HEK293 (cell line): ENCODE measurements around the gene VCPKMT.

Experiments used
- MYNN ChIP-seq: fragments of 450-650 bp; formaldehyde crosslinking; IDR thresholded peaks from 2 replicates; pipeline ENCODE4 v1.5.1; 2016; ENCODE audit warnings: missing biosample characterization, missing genetic modification characterization, borderline replicate concordance
- MZF1 ChIP-seq: fragments of 450-650 bp; formaldehyde crosslinking; IDR thresholded peaks from 2 replicates; pipeline ENCODE4 v1.5.1; 2017; ENCODE audit warnings: missing biosample characterization, missing genetic modification characterization, borderline replicate concordance
- SP2 ChIP-seq: fragments of 450-650 bp; formaldehyde crosslinking; IDR thresholded peaks from 2 replicates; pipeline ENCODE4 v1.5.1; 2016; ENCODE audit warnings: missing biosample characterization, missing genetic modification characterization
- ZNF521 ChIP-seq: fragments of 450-650 bp; formaldehyde crosslinking; IDR thresholded peaks from 2 replicates; pipeline ENCODE4 v1.5.1; 2017; ENCODE audit warnings: missing biosample characterization, mild to moderate bottlenecking, missing genetic modification characterization
- ZNF529 ChIP-seq: fragments of 450-650 bp; formaldehyde crosslinking; IDR thresholded peaks from 2 replicates; pipeline ENCODE4 v1.5.1; 2017; ENCODE audit warnings: missing genetic modification characterization, missing biosample characterization; ENCODE audit not compliant: insufficient replicate concordance
- ZNF549 ChIP-seq: fragments of 450-650 bp; IDR thresholded peaks from 2 replicates; pipeline ENCODE4 v1.5.1; 2018; ENCODE audit warnings: missing biosample characterization, missing genetic modification characterization, mild to moderate bottlenecking, inconsistent platforms, moderate library complexity
- ZNF621 ChIP-seq: fragments of 450-650 bp; formaldehyde crosslinking; IDR thresholded peaks from 2 replicates; pipeline ENCODE4 v1.5.1; 2017; ENCODE audit warnings: missing biosample characterization, missing genetic modification characterization
- ZNF830 ChIP-seq: fragments of 450-650 bp; IDR thresholded peaks from 2 replicates; pipeline ENCODE4 v1.5.0; 2018; ENCODE audit warnings: missing biosample characterization, missing genetic modification characterization, low read depth, mild to moderate bottlenecking, moderate library complexity
- TF ChIP-seq, protein P1 (sequence below): fragments of 450-650 bp; formaldehyde crosslinking; IDR thresholded peaks from 2 replicates; pipeline ENCODE4 v1.5.1; 2016; ENCODE audit warnings: missing biosample characterization, missing genetic modification characterization
- TF ChIP-seq, protein P2 (sequence below): fragments of 450-650 bp; formaldehyde crosslinking; IDR thresholded peaks from 2 replicates; pipeline ENCODE4 v1.5.1; 2016; ENCODE audit warnings: missing biosample characterization, missing genetic modification characterization
- TF ChIP-seq, protein P3 (sequence below): fragments of 450-650 bp; formaldehyde crosslinking; conservative IDR thresholded peaks from 2 replicates; pipeline ENCODE4 v1.5.1; 2016; ENCODE audit warnings: low read depth, missing biosample characterization, missing genetic modification characterization
- TF ChIP-seq, protein P4 (sequence below): fragments of 450-650 bp; formaldehyde crosslinking; IDR thresholded peaks from 2 replicates; pipeline ENCODE4 v1.5.1; 2016; ENCODE audit warnings: missing biosample characterization, missing genetic modification characterization, borderline replicate concordance
- TF ChIP-seq, protein P5 (sequence below): fragments of 450-650 bp; IDR thresholded peaks from 2 replicates; pipeline ENCODE4 v1.5.1; 2018; ENCODE audit warnings: missing biosample characterization, missing genetic modification characterization

DNA sequence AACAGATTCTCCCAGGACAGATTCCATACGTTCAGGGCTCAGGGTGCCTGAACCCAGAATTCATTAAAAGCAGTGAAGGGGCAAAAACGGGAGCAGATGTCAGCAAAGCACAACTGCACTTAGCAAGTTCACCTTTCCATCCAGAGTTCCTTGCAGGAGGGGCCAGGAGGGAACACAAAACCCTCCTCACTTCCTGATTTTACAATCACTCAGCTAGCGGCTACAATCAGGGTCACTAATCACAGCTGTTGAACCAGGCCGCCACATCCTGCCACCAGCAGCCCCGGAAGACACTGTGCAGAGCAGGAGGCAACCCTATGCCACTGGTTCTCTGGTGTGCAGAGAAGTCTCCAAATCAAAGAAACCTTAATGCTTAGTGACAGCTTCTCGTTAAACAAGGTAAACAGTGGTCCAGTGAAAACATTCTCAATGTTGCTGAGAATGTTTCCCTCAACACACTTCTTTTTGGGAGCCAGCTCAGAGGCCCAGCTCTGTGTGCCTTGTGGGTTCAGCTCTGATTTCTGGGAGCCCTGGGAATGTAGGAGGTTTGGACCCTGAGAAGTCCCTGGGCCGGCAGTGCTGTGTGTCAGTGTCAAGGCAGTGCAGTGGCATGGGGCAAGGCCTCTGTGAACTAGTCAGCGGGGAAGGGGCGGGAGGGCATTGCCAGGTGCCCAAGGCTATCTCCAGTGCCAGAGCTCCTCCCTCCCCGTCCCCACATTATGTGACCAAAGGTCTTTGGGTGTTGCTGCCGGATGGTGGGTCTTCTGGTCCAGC is 54.5 kb downstream of the VCPKMT start:
- TF ChIP-seq SP2 (tag by site-specific recombination) (no peak), ZNF830 (no peak), MZF1 (no peak), ZNF549 (no peak), ZNF529 (tag by site-specific recombination) (no peak), ZNF521 (no peak), ZNF621 (no peak), MYNN (no peak)
- TF ChIP-seq, protein P1, sequence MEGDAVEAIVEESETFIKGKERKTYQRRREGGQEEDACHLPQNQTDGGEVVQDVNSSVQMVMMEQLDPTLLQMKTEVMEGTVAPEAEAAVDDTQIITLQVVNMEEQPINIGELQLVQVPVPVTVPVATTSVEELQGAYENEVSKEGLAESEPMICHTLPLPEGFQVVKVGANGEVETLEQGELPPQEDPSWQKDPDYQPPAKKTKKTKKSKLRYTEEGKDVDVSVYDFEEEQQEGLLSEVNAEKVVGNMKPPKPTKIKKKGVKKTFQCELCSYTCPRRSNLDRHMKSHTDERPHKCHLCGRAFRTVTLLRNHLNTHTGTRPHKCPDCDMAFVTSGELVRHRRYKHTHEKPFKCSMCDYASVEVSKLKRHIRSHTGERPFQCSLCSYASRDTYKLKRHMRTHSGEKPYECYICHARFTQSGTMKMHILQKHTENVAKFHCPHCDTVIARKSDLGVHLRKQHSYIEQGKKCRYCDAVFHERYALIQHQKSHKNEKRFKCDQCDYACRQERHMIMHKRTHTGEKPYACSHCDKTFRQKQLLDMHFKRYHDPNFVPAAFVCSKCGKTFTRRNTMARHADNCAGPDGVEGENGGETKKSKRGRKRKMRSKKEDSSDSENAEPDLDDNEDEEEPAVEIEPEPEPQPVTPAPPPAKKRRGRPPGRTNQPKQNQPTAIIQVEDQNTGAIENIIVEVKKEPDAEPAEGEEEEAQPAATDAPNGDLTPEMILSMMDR (tag by site-specific recombination), result no peak
- TF ChIP-seq, protein P2, sequence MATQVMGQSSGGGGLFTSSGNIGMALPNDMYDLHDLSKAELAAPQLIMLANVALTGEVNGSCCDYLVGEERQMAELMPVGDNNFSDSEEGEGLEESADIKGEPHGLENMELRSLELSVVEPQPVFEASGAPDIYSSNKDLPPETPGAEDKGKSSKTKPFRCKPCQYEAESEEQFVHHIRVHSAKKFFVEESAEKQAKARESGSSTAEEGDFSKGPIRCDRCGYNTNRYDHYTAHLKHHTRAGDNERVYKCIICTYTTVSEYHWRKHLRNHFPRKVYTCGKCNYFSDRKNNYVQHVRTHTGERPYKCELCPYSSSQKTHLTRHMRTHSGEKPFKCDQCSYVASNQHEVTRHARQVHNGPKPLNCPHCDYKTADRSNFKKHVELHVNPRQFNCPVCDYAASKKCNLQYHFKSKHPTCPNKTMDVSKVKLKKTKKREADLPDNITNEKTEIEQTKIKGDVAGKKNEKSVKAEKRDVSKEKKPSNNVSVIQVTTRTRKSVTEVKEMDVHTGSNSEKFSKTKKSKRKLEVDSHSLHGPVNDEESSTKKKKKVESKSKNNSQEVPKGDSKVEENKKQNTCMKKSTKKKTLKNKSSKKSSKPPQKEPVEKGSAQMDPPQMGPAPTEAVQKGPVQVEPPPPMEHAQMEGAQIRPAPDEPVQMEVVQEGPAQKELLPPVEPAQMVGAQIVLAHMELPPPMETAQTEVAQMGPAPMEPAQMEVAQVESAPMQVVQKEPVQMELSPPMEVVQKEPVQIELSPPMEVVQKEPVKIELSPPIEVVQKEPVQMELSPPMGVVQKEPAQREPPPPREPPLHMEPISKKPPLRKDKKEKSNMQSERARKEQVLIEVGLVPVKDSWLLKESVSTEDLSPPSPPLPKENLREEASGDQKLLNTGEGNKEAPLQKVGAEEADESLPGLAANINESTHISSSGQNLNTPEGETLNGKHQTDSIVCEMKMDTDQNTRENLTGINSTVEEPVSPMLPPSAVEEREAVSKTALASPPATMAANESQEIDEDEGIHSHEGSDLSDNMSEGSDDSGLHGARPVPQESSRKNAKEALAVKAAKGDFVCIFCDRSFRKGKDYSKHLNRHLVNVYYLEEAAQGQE (tag by site-specific recombination), result no peak
- TF ChIP-seq, protein P3, sequence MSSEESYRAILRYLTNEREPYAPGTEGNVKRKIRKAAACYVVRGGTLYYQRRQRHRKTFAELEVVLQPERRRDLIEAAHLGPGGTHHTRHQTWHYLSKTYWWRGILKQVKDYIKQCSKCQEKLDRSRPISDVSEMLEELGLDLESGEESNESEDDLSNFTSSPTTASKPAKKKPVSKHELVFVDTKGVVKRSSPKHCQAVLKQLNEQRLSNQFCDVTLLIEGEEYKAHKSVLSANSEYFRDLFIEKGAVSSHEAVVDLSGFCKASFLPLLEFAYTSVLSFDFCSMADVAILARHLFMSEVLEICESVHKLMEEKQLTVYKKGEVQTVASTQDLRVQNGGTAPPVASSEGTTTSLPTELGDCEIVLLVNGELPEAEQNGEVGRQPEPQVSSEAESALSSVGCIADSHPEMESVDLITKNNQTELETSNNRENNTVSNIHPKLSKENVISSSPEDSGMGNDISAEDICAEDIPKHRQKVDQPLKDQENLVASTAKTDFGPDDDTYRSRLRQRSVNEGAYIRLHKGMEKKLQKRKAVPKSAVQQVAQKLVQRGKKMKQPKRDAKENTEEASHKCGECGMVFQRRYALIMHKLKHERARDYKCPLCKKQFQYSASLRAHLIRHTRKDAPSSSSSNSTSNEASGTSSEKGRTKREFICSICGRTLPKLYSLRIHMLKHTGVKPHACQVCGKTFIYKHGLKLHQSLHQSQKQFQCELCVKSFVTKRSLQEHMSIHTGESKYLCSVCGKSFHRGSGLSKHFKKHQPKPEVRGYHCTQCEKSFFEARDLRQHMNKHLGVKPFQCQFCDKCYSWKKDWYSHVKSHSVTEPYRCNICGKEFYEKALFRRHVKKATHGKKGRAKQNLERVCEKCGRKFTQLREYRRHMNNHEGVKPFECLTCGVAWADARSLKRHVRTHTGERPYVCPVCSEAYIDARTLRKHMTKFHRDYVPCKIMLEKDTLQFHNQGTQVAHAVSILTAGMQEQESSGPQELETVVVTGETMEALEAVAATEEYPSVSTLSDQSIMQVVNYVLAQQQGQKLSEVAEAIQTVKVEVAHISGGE, result no peak
- TF ChIP-seq, protein P4, sequence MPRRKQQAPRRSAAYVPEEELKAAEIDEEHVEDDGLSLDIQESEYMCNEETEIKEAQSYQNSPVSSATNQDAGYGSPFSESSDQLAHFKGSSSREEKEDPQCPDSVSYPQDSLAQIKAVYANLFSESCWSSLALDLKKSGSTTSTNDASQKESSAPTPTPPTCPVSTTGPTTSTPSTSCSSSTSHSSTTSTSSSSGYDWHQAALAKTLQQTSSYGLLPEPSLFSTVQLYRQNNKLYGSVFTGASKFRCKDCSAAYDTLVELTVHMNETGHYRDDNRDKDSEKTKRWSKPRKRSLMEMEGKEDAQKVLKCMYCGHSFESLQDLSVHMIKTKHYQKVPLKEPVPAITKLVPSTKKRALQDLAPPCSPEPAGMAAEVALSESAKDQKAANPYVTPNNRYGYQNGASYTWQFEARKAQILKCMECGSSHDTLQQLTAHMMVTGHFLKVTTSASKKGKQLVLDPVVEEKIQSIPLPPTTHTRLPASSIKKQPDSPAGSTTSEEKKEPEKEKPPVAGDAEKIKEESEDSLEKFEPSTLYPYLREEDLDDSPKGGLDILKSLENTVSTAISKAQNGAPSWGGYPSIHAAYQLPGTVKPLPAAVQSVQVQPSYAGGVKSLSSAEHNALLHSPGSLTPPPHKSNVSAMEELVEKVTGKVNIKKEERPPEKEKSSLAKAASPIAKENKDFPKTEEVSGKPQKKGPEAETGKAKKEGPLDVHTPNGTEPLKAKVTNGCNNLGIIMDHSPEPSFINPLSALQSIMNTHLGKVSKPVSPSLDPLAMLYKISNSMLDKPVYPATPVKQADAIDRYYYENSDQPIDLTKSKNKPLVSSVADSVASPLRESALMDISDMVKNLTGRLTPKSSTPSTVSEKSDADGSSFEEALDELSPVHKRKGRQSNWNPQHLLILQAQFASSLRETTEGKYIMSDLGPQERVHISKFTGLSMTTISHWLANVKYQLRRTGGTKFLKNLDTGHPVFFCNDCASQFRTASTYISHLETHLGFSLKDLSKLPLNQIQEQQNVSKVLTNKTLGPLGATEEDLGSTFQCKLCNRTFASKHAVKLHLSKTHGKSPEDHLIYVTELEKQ (tag by site-specific recombination), result no peak
- TF ChIP-seq, protein P5, sequence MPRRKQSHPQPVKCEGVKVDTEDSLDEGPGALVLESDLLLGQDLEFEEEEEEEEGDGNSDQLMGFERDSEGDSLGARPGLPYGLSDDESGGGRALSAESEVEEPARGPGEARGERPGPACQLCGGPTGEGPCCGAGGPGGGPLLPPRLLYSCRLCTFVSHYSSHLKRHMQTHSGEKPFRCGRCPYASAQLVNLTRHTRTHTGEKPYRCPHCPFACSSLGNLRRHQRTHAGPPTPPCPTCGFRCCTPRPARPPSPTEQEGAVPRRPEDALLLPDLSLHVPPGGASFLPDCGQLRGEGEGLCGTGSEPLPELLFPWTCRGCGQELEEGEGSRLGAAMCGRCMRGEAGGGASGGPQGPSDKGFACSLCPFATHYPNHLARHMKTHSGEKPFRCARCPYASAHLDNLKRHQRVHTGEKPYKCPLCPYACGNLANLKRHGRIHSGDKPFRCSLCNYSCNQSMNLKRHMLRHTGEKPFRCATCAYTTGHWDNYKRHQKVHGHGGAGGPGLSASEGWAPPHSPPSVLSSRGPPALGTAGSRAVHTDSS (tag by site-specific recombination), result no peak
